ENCODE data around the gene MTF2.

DNA sequence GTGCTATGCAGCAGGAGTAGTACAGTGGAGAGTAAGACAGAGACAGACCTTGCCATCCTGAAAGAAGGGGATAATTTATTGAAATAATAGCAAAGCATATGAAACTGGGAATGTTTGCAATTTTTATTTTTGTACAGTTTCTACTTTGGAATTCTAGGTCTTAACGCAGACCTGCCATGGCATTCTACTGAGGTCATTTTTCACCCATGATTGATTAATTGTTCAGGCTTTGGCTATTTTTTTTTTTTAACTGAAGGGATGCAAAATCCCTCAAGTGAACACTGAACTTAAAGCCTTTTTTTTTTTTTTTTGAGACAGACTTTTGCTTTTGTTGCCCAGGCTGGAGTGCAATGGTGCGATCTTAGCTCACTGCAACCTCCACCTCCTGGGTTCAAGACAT, 27.1 kb downstream of the MTF2 start:
- TF ChIP-seq CTCF (IDR thresholded peaks at IDR 0.05), result no peak
- TF ChIP-seq POLR2A (IDR thresholded peaks at IDR 0.05), result no peak
